Gastroesophageal sphincter (tissue), 4 donors: Measurements from ENCODE around the gene ADGRG3. TPM values are rescaled to one million over a fixed set of nuclear protein-coding genes. Genes with fewer than 3 reads are reported as not detected.

ENCODE experiments used
- ATAC-seq: fragments of 150-250 bp; one replicate; pipeline ENCODE4 v1.9.1; 2016; ENCODE audit warnings: mild to moderate bottlenecking, moderate library complexity
- H3K27ac ChIP-seq, 4 donors: fragments of 200-600 bp; sonication (generic) in 3 of 4; 1 replicate in 3 of 4; 2 replicates in 1 of 4; pipeline ENCODE4 v1.5.1; 2016 to 2019
- H3K27me3 ChIP-seq: fragments of 200-600 bp; sonication (generic); one replicate; pipeline ENCODE4 v1.5.1; 2019
- H3K36me3 ChIP-seq, 2 donors: fragments of 200-600 bp; sonication (generic); one replicate each; pipeline ENCODE4 v1.5.1; 2019; ENCODE audit warnings: control low read depth in 1 of 2
- H3K4me1 ChIP-seq, 3 donors: fragments of 200-600 bp; sonication (generic); 1 replicate in 2 of 3; 2 replicates in 1 of 3; pipeline ENCODE4 v1.5.1; 2016 to 2019; ENCODE audit warnings: control low read depth in 2 of 3
- H3K4me3 ChIP-seq, 2 donors: fragments of 200-600 bp; sonication (generic); one replicate each; pipeline ENCODE4 v1.5.1; 2019; ENCODE audit warnings: mild to moderate bottlenecking in 1 of 2, moderate library complexity in 1 of 2
- H3K9me3 ChIP-seq, 3 donors: fragments of 200-600 bp; sonication (generic); one replicate each; pipeline ENCODE4 v1.5.1; 2017 to 2019; ENCODE audit warnings: control low read depth in 2 of 3
- EP300 ChIP-seq: sonication (generic); formaldehyde crosslinking; IDR thresholded peaks from one replicate; pipeline ENCODE4 v1.6.1; 2017; ENCODE audit warnings: antibody characterized with exemption, mild to moderate bottlenecking
- POLR2A ChIP-seq, 2 donors: fragments of 450-650 bp; IDR thresholded peaks; one replicate each; pipeline ENCODE4 v1.6.1; 2017; ENCODE audit warnings: antibody characterized with exemption in 2 of 2, mild to moderate bottlenecking in 2 of 2, moderate library complexity in 1 of 2
- POLR2AphosphoS5 ChIP-seq: sonication (generic); formaldehyde crosslinking; IDR thresholded peaks from one replicate; pipeline ENCODE4 v1.6.1; 2017; ENCODE audit warnings: antibody characterized with exemption
- WGBS, 2 donors: methylation state at CpG; one replicate each; pipeline ENCODE4 v1.1.5; 2018; ENCODE audit warnings: low coverage in 1 of 2; 5-methylcytosine and 5-hydroxymethylcytosine counted together
- total RNA-seq, 4 donors: library from RNA; depleted of rRNA; stranded (reverse); fragments of >200 nt; gene quantifications; one replicate each; pipeline ENCODE4 v1.1.0, GENCODE V29; 2016
- TF ChIP-seq, protein P1 (sequence below), 4 experiments: fragments of 200-600 bp in 2 of 4; fragments of 450-650 bp in 2 of 4; sonication (generic) in 1 of 4; IDR thresholded peaks; one replicate each; pipeline ENCODE4 v1.5.1; 2017 to 2019; ENCODE audit warnings: antibody characterized with exemption in 4 of 4, mild to moderate bottlenecking in 2 of 4, moderate library complexity in 2 of 4

The ADGRG3 gene
- total RNA-seq, 4 donors from 2014 or later = 0.31 to 7.4 (median 2.2) TPM

- no peak for ATAC-seq
- peak overlapping the region; percentile 54 to 90 for H3K4me3 ChIP-seq
- H3K9me3 ChIP-seq = no peaks in the 10 kb centered on the region
- WGBS, 2 donors = 3 to 11% methylated on average over 10 of the region's 23 CpGs
- peaks cover 0 to 26% of the 10 kb centered on the region in 2 donors for H3K36me3 ChIP-seq
- H3K27me3 ChIP-seq = no peaks in the 10 kb centered on the region
- peak overlapping the region in 3 of 4 donors; percentile 78 to 83 (median 81) for H3K27ac ChIP-seq
- H3K4me1 ChIP-seq = peaks cover 0 to 28% (median 15%) of the 10 kb centered on the region in 3 donors
- no peak for TF ChIP-seq EP300
- TF ChIP-seq, protein P1, sequence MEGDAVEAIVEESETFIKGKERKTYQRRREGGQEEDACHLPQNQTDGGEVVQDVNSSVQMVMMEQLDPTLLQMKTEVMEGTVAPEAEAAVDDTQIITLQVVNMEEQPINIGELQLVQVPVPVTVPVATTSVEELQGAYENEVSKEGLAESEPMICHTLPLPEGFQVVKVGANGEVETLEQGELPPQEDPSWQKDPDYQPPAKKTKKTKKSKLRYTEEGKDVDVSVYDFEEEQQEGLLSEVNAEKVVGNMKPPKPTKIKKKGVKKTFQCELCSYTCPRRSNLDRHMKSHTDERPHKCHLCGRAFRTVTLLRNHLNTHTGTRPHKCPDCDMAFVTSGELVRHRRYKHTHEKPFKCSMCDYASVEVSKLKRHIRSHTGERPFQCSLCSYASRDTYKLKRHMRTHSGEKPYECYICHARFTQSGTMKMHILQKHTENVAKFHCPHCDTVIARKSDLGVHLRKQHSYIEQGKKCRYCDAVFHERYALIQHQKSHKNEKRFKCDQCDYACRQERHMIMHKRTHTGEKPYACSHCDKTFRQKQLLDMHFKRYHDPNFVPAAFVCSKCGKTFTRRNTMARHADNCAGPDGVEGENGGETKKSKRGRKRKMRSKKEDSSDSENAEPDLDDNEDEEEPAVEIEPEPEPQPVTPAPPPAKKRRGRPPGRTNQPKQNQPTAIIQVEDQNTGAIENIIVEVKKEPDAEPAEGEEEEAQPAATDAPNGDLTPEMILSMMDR (IDR thresholded peaks at IDR 0.05) = peak in 2 of 4 experiments; percentile 5 to 11
- no peak for TF ChIP-seq POLR2AphosphoS5
Measured at GRCh38 chr16:57736419-57737351, 68.6 kb downstream of the ADGRG3 start.

- H3K4me1 ChIP-seq = peaks cover 0 to 28% (median 15%) of the 10 kb centered on the region in 3 donors
- peaks cover 0 to 45% of the 10 kb centered on the region in 2 donors for H3K36me3 ChIP-seq
- no peak for ATAC-seq
- H3K9me3 ChIP-seq = no peaks in the 10 kb centered on the region
- no peak for TF ChIP-seq EP300
- TF ChIP-seq POLR2A (IDR thresholded peaks at IDR 0.05) = no peak
- TF ChIP-seq POLR2AphosphoS5 = no peak
- TF ChIP-seq, protein P1 (IDR thresholded peaks at IDR 0.05) = no peak
- H3K27ac ChIP-seq = no peak overlapping the region
- H3K27me3 ChIP-seq = no peaks in the 10 kb centered on the region
- no peak overlapping the region for H3K4me3 ChIP-seq
- WGBS, 2 donors = 93 to 100% methylated on average over 3 of the region's 7 CpGs
Measured at GRCh38 chr16:57738844-57739243, 70.7 kb downstream of the ADGRG3 start.

Other genes starting within 250 kb of the ADGRG3 start
- gene CIAPIN1, start 220.9 kb upstream of the ADGRG3 start, total RNA-seq = 10 to 100 TPM; 19.1 to 32.4 (median 25.8) TPM
- 100 to 1,000 TPM in 1 of 4 donors, 10 to 100 TPM in 3; 45.0 to 122 (median 84.9) TPM for gene COQ9, start 220.8 kb upstream of the ADGRG3 start, total RNA-seq
- 100 to 1,000 TPM in 2 of 4 donors, 10 to 100 TPM in 2; 80.0 to 141 (median 100.0) TPM for gene POLR2C, start 205.6 kb upstream of the ADGRG3 start, total RNA-seq
- gene DOK4, start 181.8 kb upstream of the ADGRG3 start, total RNA-seq = 10 to 100 TPM; 16.6 to 36.6 (median 26.6) TPM
- gene CCDC102A, start 131.7 kb upstream of the ADGRG3 start, total RNA-seq = 10 to 100 TPM; 24.4 to 56.6 (median 35.7) TPM
- gene ADGRG5, start 125.7 kb upstream of the ADGRG3 start, total RNA-seq = under 1 TPM in 1 of 4 donors, not detected in 3; 0.40 TPM
- gene ADGRG1, start 39.7 kb upstream of the ADGRG3 start, total RNA-seq = 10 to 100 TPM in 2 of 4 donors, 1 to 10 TPM in 2; 7.0 to 20.1 (median 12.6) TPM
- gene DRC7, start 26.5 kb downstream of the ADGRG3 start, total RNA-seq = under 1 TPM in 1 of 4 donors, not detected in 3; 0.15 TPM
- 10 to 100 TPM in 3 of 4 donors, 1 to 10 TPM in 1; 6.4 to 21.5 (median 11.1) TPM for gene KATNB1, start 67.5 kb downstream of the ADGRG3 start, total RNA-seq
- 10 to 100 TPM; 17.4 to 78.4 (median 36.2) TPM for gene KIFC3, start 134.2 kb downstream of the ADGRG3 start, total RNA-seq